Measurements from ENCODE around the gene CDC42EP5.

- no peak for TF ChIP-seq POLR2A (IDR thresholded peaks at IDR 0.05; ENCODE audit: low read depth, low read length)
- no peak for TF ChIP-seq TAF1 (IDR thresholded peaks at IDR 0.05; ENCODE audit: low read depth, low read length)
- no peak for TF ChIP-seq POLR2AphosphoS5 (IDR thresholded peaks at IDR 0.05; ENCODE audit: low read depth, low read length)
Measured at GRCh38 chr19:54436031-54436523, 37.0 kb downstream of the CDC42EP5 start.

Measured in GM12891 (cell line).